ENCODE measurements around the gene SAP30L.

The SAP30L gene

GRCh38 chr5:154403776-154404387 is 41.9 kb upstream of the SAP30L start:
- Histone ChIP-seq H3K4me2 (no peak overlapping the region), H3K27me3 (no peaks in the 10 kb centered on the region), H3K36me3 (peaks cover 0 to 8% (median 0%) of the 10 kb centered on the region in 11 experiments; a peak in 1 of 22 replicates), H3K4me1 (peaks cover 0 to 11% (median 8%) of the 10 kb centered on the region in 10 experiments; a peak in 13 of 20 replicates), H3K9me3 (replicated peaks in 1 of 11) (no peaks in the 10 kb centered on the region), H4K20me1 (peaks cover 0 to 8% (median 0%) of the 10 kb centered on the region in 11 experiments; a peak in 2 of 22 replicates), H3K4me3 (no peak overlapping the region), H3K9ac (no peak overlapping the region), H3K27ac (no peak overlapping the region)
- no peak for TF ChIP-seq Cebpa-rat (IDR thresholded peaks at IDR 0.05)

- H3K4me2 ChIP-seq, result peak overlapping the region; percentile 80 to 96 (median 87)
- H3K4me3 ChIP-seq, result peak overlapping the region; percentile 17 to 61 (median 45); a peak in 14 of 20 replicates
These were observed 40.6 kb upstream of the SAP30L start for GRCh38 chr5:154405078-154405792.

DNA sequence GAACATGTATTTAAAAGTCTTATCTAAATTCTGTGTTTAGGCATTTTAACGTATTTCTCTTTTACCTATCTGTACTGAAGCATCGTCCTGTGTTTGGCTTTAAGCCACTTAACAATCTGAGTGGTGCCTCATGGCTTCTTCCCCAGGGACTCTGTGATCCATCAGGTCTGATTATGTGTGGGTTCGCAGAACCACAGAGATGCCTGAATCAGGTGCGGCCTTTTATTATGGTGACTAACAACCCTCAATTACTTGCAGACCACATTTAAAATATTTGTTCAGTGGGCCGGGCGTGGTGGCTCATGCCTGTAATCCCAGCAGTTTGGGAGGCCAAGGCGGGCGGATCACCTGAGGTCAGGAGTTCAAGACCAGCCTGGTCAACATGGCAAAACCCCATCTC is 39.6 kb upstream of the SAP30L start:
- H3K27ac ChIP-seq, result no peak overlapping the region
- H3K9me3 ChIP-seq (replicated peaks in 1 of 11), result no peaks in the 10 kb centered on the region
- H3K4me3 ChIP-seq, result no peak overlapping the region
- peaks cover 0 to 11% (median 8%) of the 10 kb centered on the region in 10 experiments; a peak in 13 of 20 replicates for H3K4me1 ChIP-seq
- no peak for TF ChIP-seq Cebpa-rat (IDR thresholded peaks at IDR 0.05)
- no peak overlapping the region for H3K9ac ChIP-seq
- H3K36me3 ChIP-seq, result peaks cover 1 to 16% (median 10%) of the 10 kb centered on the region in 11 experiments; a peak in 12 of 22 replicates
- H3K4me2 ChIP-seq, result no peak overlapping the region
- H4K20me1 ChIP-seq, result peaks cover 0 to 4% (median 0%) of the 10 kb centered on the region in 11 experiments; a peak in 1 of 22 replicates
- no peaks in the 10 kb centered on the region for H3K27me3 ChIP-seq

More at GRCh38 chr5:154405078-154405792, 40.6 kb upstream of the SAP30L start:
- H3K4me1 ChIP-seq, result peaks cover 0 to 11% (median 8%) of the 10 kb centered on the region in 10 experiments; a peak in 13 of 20 replicates
- peaks cover 0 to 8% (median 0%) of the 10 kb centered on the region in 11 experiments; a peak in 2 of 22 replicates for H4K20me1 ChIP-seq
- TF ChIP-seq Cebpa-rat (IDR thresholded peaks at IDR 0.05), result no peak
- no peaks in the 10 kb centered on the region for H3K27me3 ChIP-seq
- peak overlapping the region; percentile 24 to 69 (median 52); a peak in 21 of 22 replicates for H3K9ac ChIP-seq
- H3K9me3 ChIP-seq (replicated peaks in 1 of 11), result no peaks in the 10 kb centered on the region
- peaks cover 0 to 6% (median under 1%) of the 10 kb centered on the region in 11 experiments; a peak in 7 of 22 replicates for H3K36me3 ChIP-seq
- no peak overlapping the region; a peak in 1 of 22 replicates for H3K27ac ChIP-seq

- no peak overlapping the region for H3K4me2 ChIP-seq
- no peak for TF ChIP-seq Cebpa-rat (IDR thresholded peaks at IDR 0.05)
- no peak overlapping the region for H3K27ac ChIP-seq
These were observed 39.0 kb upstream of the SAP30L start for GRCh38 chr5:154406826-154407225.

GRCh38 chr5:154408811-154409210 is 37.0 kb upstream of the SAP30L start:
- Histone ChIP-seq H3K9ac (no peak overlapping the region), H3K4me1 (peaks cover 0 to 11% (median 8%) of the 10 kb centered on the region in 10 experiments; a peak in 13 of 20 replicates), H3K4me2 (no peak overlapping the region), H3K27me3 (no peaks in the 10 kb centered on the region), H3K36me3 (peaks cover 9 to 39% (median 25%) of the 10 kb centered on the region in 11 experiments; a peak in 16 of 22 replicates), H3K27ac (no peak overlapping the region), H4K20me1 (no peaks in the 10 kb centered on the region; a peak in 1 of 22 replicates), H3K9me3 (replicated peaks in 1 of 11) (no peaks in the 10 kb centered on the region), H3K4me3 (no peak overlapping the region)
- no peak for TF ChIP-seq Cebpa-rat (IDR thresholded peaks at IDR 0.05)

More at GRCh38 chr5:154406826-154407225, 39.0 kb upstream of the SAP30L start:
- Histone ChIP-seq H3K4me1 (peaks cover 0 to 11% (median 8%) of the 10 kb centered on the region in 10 experiments; a peak in 13 of 20 replicates), H3K27me3 (no peaks in the 10 kb centered on the region), H3K9me3 (replicated peaks in 1 of 11) (no peaks in the 10 kb centered on the region), H3K9ac (no peak overlapping the region), H3K4me3 (no peak overlapping the region), H3K36me3 (peaks cover 7 to 22% (median 16%) of the 10 kb centered on the region in 11 experiments; a peak in 15 of 22 replicates), H4K20me1 (no peaks in the 10 kb centered on the region; a peak in 1 of 22 replicates)

GRCh38 chr5:154409230-154409840 is 36.5 kb upstream of the SAP30L start:
- Histone ChIP-seq H4K20me1 (no peaks in the 10 kb centered on the region; a peak in 1 of 22 replicates), H3K36me3 (peaks cover 9 to 44% (median 25%) of the 10 kb centered on the region in 11 experiments; a peak in 16 of 22 replicates), H3K4me1 (peaks cover 0 to 11% (median 8%) of the 10 kb centered on the region in 10 experiments; a peak in 13 of 20 replicates), H3K9ac (no peak overlapping the region), H3K9me3 (replicated peaks in 1 of 11) (no peaks in the 10 kb centered on the region), H3K27me3 (no peaks in the 10 kb centered on the region), H3K4me3 (no peak overlapping the region), H3K27ac (no peak overlapping the region), H3K4me2 (no peak overlapping the region)
- TF ChIP-seq Cebpa-rat (IDR thresholded peaks at IDR 0.05), result no peak

- no peak overlapping the region for H3K4me3 ChIP-seq
- H3K4me1 ChIP-seq, result peaks cover 0 to 9% (median 5%) of the 10 kb centered on the region in 10 experiments; a peak in 13 of 20 replicates
- no peak overlapping the region for H3K27ac ChIP-seq
- H3K9ac ChIP-seq, result no peak overlapping the region
- TF ChIP-seq Cebpa-rat (IDR thresholded peaks at IDR 0.05), result no peak
- no peak overlapping the region for H3K4me2 ChIP-seq
- H4K20me1 ChIP-seq, result no peaks in the 10 kb centered on the region; a peak in 1 of 22 replicates
- peaks cover 9 to 50% (median 25%) of the 10 kb centered on the region in 11 experiments; a peak in 16 of 22 replicates for H3K36me3 ChIP-seq
- no peaks in the 10 kb centered on the region for H3K9me3 ChIP-seq (replicated peaks in 1 of 11)
- H3K27me3 ChIP-seq, result no peaks in the 10 kb centered on the region
These were observed 35.8 kb upstream of the SAP30L start for GRCh38 chr5:154410008-154410407.

DNA sequence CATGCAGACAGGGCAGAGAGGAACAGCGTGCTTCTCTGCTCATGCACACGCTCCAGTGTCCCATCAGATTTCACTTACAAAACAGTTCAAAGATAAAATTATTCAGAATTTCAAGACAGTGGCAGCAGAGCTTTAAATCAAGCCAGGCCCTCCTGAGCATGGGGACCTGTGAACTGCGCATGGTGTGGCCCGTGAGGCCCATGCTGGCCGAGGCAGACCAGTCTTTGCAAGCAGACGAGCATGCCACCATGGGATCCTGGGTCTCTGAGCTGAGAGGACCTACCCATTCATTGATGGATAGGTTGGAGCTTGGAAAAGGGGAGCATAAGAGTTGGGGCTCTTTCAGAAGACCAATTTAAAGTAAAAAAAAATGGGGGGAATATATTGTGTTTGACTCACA is 35.0 kb upstream of the SAP30L start:
- Histone ChIP-seq H3K36me3 (peaks cover 9 to 54% (median 25%) of the 10 kb centered on the region in 11 experiments; a peak in 16 of 22 replicates), H3K27me3 (no peaks in the 10 kb centered on the region)

More for the DNA sequence above, 35.0 kb upstream of the SAP30L start:
- H3K9me3 ChIP-seq (replicated peaks in 1 of 11), result no peaks in the 10 kb centered on the region
- no peaks in the 10 kb centered on the region; a peak in 1 of 22 replicates for H4K20me1 ChIP-seq
- H3K4me2 ChIP-seq, result no peak overlapping the region
- no peak for TF ChIP-seq Cebpa-rat (IDR thresholded peaks at IDR 0.05)
- H3K27ac ChIP-seq, result no peak overlapping the region
- peaks cover 0 to 6% (median 3%) of the 10 kb centered on the region in 10 experiments; a peak in 12 of 20 replicates for H3K4me1 ChIP-seq
- no peak overlapping the region for H3K9ac ChIP-seq
- no peak overlapping the region for H3K4me3 ChIP-seq
